MCF 10A (cell line): ENCODE data around the gene L1TD1. TPM values are rescaled to one million over a fixed set of nuclear protein-coding genes. Genes with fewer than 3 reads are reported as not detected.
"Not testable (repeated sequence)": the region's sequence is repeated elsewhere in the genome, so short reads cannot be mapped to it uniquely, and the experiment has no call there.

ENCODE experiments used
- BruUV-seq: library from RNA; stranded (reverse); fragments of 400-500 nt; replicated peaks from 2 replicates; lab custom pipeline; 2021; lab: Mats Ljungman, UMichigan
- CTCF ChIA-PET: fragments of 300-600 bp; sonication (Branson Sonifier 250); formaldehyde crosslinking; extraction: SDS; loops from one replicate; lab custom pipeline; 2021; ENCODE audit warnings: antibody characterized with exemption, inconsistent platforms; lab: Yijun Ruan, JAX
- POLR2A ChIA-PET: fragments of 300-600, 350-650 bp; sonication (Branson Sonifier 250); formaldehyde crosslinking; extraction: SDS; loops from one replicate; lab custom pipeline; 2020; ENCODE audit warnings: antibody characterized with exemption, inconsistent platforms; lab: Yijun Ruan, JAX
- DNase-seq: peaks from one replicate; pipeline ENCODE4 v3.0.0-alpha.2; 2018; ENCODE audit not compliant: unreplicated experiment
- H3K27ac Mint-ChIP-seq: one replicate; pipeline ENCODE4 v1.8.0; 2022; ENCODE audit warnings: mild to moderate bottlenecking, low read depth, mixed read lengths; ENCODE audit not compliant: unreplicated experiment
- H3K27me3 Mint-ChIP-seq: one replicate; pipeline ENCODE4 v1.8.0; 2022; ENCODE audit warnings: mixed read lengths; ENCODE audit not compliant: insufficient read depth, unreplicated experiment
- H3K36me3 Mint-ChIP-seq: one replicate; pipeline ENCODE4 v1.8.0; 2022; ENCODE audit warnings: mild to moderate bottlenecking, moderate library complexity, mixed read lengths; ENCODE audit not compliant: insufficient read depth, unreplicated experiment
- H3K4me1 Mint-ChIP-seq: one replicate; pipeline ENCODE4 v1.8.0; 2022; ENCODE audit warnings: mixed read lengths; ENCODE audit not compliant: insufficient read depth, unreplicated experiment
- H3K4me3 Mint-ChIP-seq: one replicate; pipeline ENCODE4 v1.8.0; 2022; ENCODE audit warnings: mild to moderate bottlenecking, moderate library complexity, mixed read lengths; ENCODE audit not compliant: unreplicated experiment
- H3K9me3 Mint-ChIP-seq: one replicate; pipeline ENCODE4 v1.8.0; 2022; ENCODE audit warnings: mixed read lengths; ENCODE audit not compliant: unreplicated experiment
- CTCF ChIP-seq: fragments of 200-600 bp; IDR thresholded peaks from one replicate; pipeline ENCODE4 v1.8.0; 2022; ENCODE audit warnings: antibody characterized with exemption, mild to moderate bottlenecking; ENCODE audit not compliant: unreplicated experiment
- intact Hi-C: fragments of 100-400 bp; cut with micrococcal nuclease; formaldehyde crosslinking; loops from 2 replicates; pipeline ENCODE4 v1.14.1; 2022
- total RNA-seq: library from RNA; stranded (reverse); gene quantifications from 2 replicates; pipeline ENCODE4 v1.2.3, GENCODE V29; 2022

L1TD1 gene
- total RNA-seq, 1 experiment from 2014 or later, result not detected

GRCh38 chr1:62240651-62241370 is 46.2 kb downstream of the L1TD1 start:
- DNase-seq, result no peak
- Mint-ChIP-seq H3K9me3 (no peaks in the 10 kb centered on the region), H3K27ac (no peak overlapping the region), H3K27me3 (no peaks in the 10 kb centered on the region), H3K4me3 (no peak overlapping the region), H3K36me3 (no peaks in the 10 kb centered on the region), H3K4me1 (peaks cover 17% of the 10 kb centered on the region)
- TF ChIP-seq CTCF, result no peak
- CTCF ChIA-PET, result no interaction called here
- BruUV-seq, result no TSS peak
- intact Hi-C loops, result no loop called here
- POLR2A ChIA-PET, result interaction anchor here (0.7 kb wide), 1 partner anchor 315 kb away, joined by 3 read pairs; no protein-coding TSS in a partner anchor

- ChIA-PET POLR2A (no interaction called here), CTCF (no interaction called here)
- Mint-ChIP-seq H3K9me3 (no peaks in the 10 kb centered on the region), H3K4me3 (no peak overlapping the region), H3K4me1 (peaks cover 17% of the 10 kb centered on the region), H3K27me3 (no peaks in the 10 kb centered on the region), H3K36me3 (no peaks in the 10 kb centered on the region), H3K27ac (no peak overlapping the region)
- TF ChIP-seq CTCF, result no peak
- peak; percentile 39 for DNase-seq
- intact Hi-C loops, result no loop called here
- BruUV-seq, result no TSS peak
These were observed 46.9 kb downstream of the L1TD1 start for GRCh38 chr1:62241371-62242131.

- DNase-seq, BruUV-seq, H3K27me3 Mint-ChIP-seq, H3K36me3 Mint-ChIP-seq, H3K9me3 Mint-ChIP-seq, intact Hi-C loops, H3K4me3 Mint-ChIP-seq, H3K27ac Mint-ChIP-seq, POLR2A ChIA-PET: not testable (repeated sequence)
- peaks cover 17% of the 10 kb centered on the region for H3K4me1 Mint-ChIP-seq
- CTCF ChIA-PET, result interaction anchor here (0.5 to 1.4 kb wide), 6 partner anchors 19 to 210 kb away, joined by 3 to 4 read pairs (median 4); no protein-coding TSS in a partner anchor
These were observed 49.7 kb downstream of the L1TD1 start for GRCh38 chr1:62244380-62244779.

- no TSS peak for BruUV-seq
- Mint-ChIP-seq H3K27ac (no peak overlapping the region), H3K4me3 (no peak overlapping the region), H3K9me3 (no peaks in the 10 kb centered on the region), H3K36me3 (no peaks in the 10 kb centered on the region), H3K27me3 (no peaks in the 10 kb centered on the region), H3K4me1 (peaks cover 17% of the 10 kb centered on the region)
- TF ChIP-seq CTCF, result no peak
- intact Hi-C loops, result no loop called here
- peak; percentile 22 for DNase-seq
- CTCF ChIA-PET, result interaction anchor here (0.6 to 1.4 kb wide), 4 partner anchors 18 to 152 kb away, joined by 3 to 4 read pairs (median 4); no protein-coding TSS in a partner anchor
- POLR2A ChIA-PET, result interaction anchor here (1.2 kb wide), 1 partner anchor 8 kb away, joined by 4 read pairs; no protein-coding TSS in a partner anchor
These were observed 50.6 kb downstream of the L1TD1 start for GRCh38 chr1:62245201-62245600.
